COLO829 (cell line): Measurements from ENCODE around the gene KIF6.

ENCODE experiments used
- DNase-seq: peaks from one replicate; pipeline ENCODE4 v3.0.0; 2012; ENCODE audit warnings: low spot score

Gene KIF6

DNA sequence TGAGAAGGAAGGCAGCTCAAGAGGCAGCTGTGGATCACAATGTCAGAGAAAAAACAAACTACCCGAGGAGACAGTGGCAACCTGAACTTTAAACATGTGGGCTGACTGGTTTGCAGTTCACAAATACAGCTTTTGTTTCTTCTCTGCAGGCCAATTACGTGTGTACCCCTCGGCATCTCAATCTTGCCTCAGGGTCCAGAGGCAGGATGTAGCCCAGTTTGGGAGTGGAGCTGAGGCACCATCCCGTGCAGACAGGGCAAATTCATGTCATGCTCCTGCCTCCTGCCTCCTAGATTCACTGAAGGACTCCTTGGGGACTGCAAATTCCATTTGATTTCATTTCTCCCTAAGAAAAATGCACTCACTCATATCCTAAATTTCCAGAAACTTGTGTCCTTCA lies 308.5 kb downstream of the KIF6 start:
- peak; percentile 99 for DNase-seq

DNA sequence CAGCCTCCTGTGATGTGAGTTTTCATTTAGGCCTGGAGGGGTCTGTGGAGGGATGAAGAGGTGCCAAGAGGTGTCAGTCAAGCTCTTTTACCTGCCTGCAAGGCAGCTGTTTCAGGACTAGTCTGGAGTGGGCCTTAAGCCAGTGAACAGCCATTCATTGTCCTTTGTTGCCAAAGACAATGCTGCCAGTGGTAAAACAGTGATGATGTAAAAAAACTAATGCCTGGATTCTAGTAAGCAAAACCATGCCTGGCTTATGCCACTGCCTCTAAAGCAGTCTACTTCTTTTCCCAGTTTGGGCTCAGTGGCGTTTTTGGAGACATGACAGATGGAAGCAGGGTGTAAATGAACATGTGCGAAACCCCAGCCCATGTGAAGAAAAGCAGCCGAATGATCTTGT lies 309.2 kb downstream of the KIF6 start:
- no peak for DNase-seq

DNA sequence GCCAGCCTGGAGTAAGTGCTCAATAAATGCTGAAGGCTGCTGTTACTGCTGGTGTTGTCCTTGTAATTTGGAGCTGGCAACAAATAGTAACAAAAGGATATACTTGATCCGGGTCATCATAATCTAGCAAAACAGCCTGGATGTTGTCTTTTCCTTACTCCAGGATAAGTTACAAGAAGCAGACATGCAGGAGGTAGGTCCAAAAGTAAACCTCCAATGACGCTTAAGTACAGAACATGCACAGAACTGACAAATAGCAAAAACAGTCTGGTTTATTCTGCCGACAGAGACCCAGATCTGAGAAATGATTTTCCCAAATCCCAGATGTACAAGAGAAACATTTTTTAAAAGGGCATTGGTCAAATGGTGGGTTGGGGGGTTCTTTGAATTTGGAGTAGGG lies 309.7 kb downstream of the KIF6 start:
- no peak for DNase-seq

DNA sequence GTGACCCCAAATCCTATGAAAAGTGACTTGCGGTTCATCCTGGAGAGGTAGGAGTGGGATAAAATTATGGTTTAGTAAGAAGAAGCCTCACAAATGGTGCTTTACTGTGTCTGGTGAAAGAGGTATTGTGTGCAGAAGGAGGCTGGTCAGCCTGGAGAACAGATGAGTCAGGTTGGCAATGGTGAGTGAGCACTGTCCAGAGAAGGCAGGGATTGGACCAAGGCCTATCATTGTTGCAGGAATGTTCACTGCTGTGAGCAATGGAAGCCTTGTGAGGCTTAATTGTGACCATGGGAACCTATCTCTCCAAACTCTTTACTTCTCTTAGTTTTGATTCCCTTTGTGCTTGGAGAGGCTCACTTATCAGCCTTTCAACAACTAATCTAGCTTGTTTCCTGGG lies 313.7 kb downstream of the KIF6 start:
- DNase-seq: peak; percentile 97

DNA sequence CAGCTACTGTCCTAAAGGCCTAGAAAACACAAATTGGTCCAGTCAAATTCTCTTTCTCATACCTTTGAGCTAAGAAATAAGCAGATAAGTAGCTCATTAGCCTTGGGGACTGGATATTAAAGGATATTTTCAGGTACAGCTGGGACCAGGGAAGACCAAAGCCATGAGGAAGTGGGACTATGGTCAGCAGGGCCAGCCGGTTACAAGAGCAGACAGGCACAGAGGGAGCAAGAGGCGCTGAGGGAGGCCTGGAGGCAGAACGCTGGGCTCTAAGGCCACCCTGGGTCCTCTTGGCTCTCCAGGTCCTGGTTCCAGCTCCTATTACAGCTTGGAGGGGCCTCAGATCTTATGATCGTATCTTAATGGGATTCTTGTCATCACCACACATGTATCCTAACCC lies 314.2 kb downstream of the KIF6 start:
- no peak for DNase-seq

DNA sequence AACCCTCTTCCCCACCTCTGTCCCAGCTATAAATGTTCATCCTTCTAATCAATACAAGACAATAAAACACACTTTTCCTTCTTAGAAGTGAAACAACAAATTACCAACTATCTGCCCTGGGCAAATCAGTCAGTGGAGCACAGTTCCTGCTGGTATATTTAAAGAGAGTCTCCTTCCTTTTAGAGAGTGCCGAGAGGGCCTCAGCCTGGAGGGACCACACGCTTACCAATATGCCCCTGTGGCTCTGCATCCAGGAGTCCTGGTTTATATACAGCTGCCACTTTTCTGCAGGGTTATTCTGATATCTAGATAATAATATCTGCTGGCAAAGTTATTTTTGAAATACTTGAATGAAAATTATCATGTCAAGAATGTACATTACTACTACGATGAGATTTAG lies 315.3 kb downstream of the KIF6 start:
- DNase-seq: no peak

DNA sequence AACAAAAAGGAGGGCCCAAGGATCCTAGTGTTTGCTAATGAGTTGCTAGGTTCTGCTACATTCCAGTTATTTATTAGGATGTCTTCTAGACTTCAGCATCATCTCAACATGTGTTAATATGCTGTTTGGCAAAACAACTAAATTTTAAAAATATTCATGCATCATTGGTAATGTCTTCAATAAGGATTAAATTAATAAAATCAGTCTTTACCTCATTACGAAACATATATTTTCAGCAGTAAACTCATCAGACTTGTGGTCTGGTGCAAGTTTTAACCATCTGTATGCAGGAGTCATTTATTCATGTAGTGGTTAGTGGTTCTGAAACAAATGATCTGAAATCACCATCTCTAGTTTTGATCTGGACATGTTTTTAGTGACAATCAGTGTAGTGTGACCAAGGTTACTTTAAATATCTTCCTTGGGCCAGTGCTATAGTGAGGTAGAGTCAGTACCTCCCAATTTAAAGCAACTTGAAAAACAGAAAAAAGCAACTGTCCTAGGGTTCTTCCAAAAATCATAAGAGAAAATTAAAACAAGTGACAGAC lies 317.7 kb downstream of the KIF6 start:
- DNase-seq: no peak

DNA sequence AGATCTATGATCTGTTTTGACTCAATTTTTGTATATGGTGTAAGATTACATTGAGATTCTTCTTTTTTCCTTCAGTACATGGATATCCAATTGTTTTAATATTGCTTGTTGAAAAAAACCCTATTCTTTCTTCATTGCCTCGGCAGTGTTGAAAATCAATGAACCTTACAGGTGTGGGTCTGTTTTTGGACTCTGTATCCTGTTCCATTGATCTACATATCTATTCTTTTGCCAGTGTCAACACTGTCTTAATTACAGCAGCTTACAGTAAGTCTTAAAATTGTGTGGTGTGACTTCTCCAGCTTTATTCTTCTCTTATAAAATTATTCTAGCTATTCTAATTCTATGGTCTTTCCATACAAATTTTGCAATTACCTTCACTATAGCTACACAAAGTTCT lies 320.9 kb downstream of the KIF6 start:
- DNase-seq: no peak

DNA sequence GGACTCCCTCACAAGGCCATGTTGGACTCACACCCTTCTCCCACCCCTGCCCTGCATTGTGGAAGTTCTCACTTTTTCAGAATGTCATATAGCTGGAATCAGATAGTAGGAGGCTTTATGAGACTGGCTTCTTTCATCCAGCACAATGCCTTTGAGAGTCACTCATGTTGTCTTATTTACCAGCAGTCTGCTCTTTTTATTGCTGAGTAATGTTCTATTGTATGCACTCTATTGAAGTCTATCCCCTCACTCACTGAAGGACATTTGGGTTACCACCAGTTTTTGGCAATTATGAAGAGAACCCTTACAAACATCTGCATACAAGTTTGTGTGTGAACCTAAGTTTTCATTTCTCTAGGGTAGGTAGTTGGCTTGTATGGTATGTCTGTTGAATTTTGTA lies 321.9 kb downstream of the KIF6 start:
- DNase-seq: no peak

DNA sequence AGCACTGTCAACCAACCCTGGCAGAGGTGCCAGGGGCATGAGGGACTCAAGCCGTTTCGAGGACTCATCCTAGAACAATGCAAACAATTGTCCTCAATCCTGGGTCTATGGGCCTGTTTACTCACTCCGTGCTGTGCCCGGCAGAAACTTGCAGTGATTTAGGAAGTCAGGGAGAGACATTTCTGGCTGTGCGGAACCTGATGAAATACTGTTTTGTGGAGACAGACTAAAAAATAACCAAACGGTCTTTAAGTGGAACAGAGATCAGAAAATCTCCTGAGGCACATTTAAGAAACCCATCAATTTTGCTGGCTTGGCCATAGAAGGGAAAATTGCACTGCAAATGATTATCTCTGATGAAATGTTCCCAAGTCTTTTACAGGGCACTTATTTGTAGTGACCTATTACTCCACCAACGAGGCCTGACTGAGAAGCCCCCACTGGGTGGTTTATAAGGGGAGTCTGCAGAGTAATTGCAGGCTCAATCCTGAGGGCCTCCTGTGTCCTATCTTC lies 322.9 kb downstream of the KIF6 start:
- DNase-seq: peak; percentile 85

DNA sequence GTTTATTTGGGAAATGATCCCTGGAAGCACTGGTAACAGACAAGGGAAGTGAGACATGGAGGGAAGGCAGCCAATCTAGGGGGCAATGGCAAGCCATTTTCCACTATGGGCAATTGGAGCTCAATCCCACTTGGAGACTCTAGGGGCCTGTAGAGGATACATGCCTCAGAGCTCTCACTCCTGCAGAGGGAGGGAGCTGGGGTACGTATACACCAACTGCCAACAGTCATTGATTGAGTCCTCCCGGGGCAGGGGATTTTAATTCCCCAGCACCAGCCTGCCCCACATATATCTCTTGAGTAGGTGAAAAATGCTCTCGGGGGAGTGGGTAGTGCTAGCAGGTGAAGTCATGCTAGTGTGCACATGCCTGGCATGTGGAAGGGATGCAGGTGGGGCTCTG lies 323.8 kb downstream of the KIF6 start:
- DNase-seq: no peak

DNA sequence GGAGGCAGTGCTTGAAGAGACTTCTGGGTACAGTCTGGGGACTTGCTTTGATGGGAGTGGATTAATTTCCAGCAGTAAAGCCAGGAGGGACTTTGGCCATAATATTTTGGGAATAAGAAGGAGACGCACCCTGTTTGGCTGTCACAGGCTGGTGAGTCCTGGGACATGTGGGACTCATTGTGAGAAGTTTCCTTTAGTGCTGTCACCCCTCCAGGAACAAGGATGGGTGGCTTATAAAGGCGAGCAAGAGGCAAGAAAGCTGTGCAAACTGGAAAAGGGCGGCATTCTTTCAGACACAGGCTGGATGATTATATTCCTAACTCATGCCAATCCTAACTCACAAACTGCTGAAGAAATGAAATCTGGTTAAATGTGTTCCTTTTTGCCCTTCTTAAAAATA lies 325.2 kb downstream of the KIF6 start:
- no peak for DNase-seq

DNA sequence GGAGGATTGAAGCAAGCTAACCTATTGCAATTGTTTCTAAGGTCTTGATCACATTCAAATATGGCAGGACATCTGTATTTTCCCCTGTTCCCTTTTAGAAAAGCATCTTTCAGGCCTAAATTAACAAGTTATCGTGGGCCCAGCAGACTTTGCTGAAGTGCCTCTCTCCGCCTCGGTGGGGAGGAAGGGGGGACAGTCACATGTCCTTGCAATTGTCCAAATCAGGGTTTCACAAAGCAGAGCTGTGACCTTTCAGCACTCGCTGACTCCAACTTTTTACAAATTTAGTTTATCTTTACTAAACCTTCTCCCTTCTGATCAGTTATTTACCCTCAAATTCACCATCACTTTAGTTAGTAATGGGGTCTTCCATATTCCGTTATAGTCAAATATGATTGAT lies 328.4 kb downstream of the KIF6 start:
- no peak for DNase-seq

DNA sequence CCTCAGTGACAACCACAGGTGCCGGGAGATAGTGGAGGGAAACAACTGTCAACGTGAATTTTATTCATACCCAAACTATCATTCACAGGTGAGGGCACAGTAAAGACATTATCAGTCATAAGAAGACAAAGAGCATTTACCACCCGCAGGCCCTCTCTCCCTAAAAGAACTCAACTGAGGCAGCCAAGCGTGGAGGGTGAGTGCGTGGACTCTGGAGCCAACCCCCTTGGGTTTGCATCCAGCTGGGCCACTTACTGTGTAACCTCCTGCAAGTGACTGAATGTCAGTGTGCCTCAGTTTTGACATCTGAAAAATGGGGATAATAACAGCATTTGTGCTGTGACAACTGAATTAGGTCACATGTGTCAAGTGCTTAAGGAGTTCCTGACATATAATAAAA lies 332.1 kb downstream of the KIF6 start:
- DNase-seq: no peak

DNA sequence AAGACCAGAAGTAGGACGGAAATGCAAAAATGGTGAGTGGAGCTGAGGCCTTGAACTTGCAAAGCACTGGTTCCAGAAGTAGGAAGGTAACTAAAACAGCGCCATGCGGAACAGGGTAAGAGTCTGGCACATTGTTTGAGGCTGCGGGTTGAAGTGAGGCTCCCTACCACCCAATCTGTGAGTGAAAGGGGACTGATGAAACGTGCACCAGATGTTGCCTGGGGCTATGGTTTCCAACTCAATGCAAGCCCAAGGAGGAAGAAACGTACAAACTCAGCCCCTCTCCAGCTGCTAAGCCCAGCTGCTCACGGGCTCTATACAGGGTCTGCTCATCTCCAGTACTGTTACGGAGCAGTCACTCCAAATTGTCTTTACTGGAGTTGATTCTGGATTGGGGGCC lies 334.0 kb downstream of the KIF6 start:
- DNase-seq: no peak

DNA sequence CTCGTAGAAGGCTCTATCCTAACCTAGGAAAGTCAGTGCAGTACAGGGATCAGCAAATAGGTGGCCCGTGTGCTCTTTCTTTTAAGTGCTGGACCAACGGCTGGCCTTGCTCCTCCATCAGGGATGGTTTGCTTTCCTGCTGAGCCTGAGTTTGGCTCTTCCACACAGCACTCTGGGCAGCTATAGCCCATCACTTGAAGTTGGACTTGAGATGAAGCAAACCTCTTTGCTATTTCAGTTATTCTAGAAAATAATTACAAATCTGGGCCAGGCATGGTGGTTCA lies 335.8 kb downstream of the KIF6 start:
- DNase-seq: peak; percentile 75

DNA sequence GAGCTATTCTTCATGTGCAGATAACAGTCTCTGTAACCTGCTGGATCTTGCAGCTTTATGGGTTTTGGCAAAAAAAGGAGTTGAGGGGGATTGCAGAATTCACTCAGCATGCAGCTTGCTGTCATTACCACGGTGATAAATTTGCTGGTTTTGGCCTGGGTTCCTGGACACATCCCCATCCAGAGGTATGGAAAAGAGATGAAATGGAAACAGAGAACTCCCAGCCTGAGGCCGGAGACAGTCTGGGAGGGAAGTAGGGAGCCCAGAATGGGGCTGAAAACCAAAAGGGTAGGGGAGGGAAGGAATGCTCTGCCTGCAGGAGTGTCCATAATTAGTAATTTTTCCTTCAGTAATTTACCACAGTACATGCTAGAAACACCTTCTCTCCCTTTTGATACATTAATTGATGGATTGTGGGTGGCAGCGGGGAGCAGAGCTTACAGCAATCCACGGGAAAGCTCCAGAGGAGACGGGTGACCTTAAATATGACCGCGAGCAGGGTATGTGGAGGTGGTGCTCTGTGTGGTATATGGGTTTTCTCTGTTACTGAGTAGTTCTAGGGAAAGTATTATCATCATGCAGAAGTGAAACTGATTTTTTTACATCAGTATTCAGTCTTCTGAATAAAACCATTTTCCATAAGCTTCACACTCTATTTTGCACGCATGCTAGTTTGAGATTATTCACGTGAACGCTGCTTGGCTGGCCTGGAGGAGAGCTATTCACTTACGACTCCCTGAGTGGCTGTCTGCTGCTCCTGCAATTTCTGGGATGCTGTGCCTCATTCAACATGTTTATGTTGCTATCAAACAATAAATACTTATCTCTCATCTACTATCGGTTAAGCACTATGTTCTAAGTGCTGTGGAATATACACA lies 336.4 kb downstream of the KIF6 start:
- DNase-seq: peak; percentile 27

DNA sequence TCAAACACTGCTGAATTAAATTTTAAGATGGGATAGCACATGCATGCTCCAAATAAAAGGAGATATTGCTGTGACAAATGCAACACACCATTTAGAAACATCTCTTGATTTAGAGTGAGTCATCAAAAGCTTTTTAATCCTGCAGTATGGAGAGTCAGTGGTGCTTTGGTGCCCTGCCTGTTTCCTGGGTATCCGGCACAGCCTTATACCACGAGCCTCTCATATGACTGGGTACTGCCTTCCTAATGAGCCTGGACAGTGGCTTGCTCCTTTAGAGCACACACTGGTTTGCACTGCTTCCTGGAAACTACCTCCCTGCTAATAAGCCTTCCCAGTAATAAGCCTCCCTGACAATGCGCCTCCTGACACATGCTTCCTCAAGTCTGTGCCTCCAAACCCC lies 337.4 kb downstream of the KIF6 start:
- DNase-seq: peak; percentile 99

DNA sequence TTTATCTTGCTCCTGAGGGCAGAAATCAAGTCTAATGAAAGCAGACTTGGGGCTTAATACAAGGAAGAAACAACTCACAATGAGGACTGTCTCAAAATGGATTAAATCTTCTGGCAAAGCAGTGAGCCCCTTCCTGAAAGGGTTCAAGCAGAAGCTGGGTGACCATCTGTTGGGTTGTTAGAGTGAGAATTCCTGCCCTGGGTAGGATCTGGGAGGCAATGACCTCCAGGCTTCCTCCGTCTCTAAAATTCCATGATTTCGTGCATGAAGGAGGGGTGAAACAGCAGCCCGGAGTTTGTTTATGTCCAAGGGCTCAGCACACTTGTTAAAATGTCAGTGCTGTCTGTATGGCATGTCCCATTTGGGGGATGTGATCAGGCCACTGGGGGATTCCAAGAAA lies 338.7 kb downstream of the KIF6 start:
- DNase-seq: no peak

DNA sequence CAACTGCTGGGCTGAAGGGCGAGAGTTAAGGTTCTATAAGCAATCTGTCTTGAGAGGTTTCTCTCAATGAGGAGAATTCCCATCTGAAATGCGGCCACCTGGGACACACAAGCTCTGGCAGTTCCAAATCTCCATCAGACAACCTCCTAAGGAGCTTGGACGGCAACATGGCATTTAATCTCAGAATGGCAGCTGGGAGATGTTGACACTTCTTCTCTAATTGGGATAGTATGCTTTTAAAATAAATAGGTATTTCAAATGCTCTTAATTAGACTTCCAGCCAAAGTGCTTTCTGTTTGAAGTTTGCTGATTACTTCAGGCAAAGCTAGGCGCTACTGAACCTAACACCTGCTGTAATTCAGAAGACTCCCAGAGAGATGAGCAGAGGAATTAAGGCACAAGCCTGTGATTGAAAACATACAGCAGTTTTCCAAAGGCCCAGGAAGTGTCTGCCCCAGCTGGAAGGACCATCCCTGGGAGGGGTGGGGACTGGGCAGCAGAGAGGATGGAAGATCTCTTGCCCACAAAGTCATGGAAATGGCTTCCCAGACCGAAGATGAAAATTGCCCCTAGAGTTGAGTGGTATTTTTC lies 343.6 kb downstream of the KIF6 start:
- DNase-seq: no peak

DNA sequence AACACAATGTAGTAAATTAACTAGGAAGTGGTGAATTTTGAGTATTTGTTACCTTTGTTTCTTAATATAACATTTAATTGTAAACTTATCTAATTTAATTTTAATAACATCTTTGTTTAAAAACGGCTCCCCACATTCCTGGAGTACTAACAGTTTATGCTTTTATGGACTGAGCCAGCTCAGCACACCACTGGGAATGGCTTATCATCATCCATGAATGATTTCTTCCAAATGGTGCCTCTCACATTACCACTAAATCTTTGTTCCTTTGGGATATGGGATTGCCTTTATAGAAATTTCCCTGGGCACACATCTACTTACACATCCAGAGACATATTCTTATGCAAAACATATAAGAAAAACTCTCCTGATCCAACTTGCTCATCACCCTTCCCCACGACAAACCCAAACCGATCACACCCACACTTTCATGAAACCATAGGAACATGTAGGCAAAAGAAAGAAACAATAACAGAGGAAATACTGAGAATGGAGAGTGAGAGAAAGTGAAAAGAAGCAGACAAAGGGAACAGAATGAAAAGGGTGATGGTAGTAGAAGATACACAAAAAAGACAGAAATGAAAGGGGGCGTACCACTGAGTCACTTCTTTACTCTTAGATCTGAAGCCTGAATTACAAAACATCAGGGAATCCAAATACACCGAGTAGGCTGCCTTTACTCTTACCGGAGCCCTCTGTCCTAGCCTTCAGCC lies 344.2 kb downstream of the KIF6 start:
- no peak for DNase-seq

DNA sequence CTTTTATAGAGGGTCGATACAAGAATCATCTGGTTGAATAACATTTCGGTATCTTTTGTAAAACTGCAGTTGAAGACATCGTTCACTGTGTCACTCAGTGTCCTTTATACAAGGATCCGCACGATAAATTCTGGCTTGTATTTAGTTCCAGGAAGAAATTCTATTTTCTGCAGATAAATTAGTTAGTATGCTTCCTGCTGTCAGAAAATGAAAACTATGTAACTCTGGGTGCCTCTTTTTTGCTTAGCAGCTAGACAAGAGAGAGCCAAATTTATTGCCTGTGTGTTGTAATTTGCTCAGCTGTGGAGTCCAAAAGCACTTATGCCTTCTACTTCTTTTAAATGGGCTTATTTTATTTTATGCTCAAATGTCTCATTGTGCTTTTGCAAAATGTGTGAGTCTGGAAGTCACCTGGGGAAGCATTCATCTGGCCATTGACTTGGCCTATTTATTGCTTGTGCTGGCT lies 346.2 kb downstream of the KIF6 start:
- DNase-seq: no peak
